HG03558 (cell line): Measurements from ENCODE around the gene GRPEL2.

Experiments
- ATAC-seq: cut with Tn5 transposase; IDR thresholded peaks from one replicate; pipeline ENCODE4 v1.9.1; 2021; ENCODE audit warnings: moderate number of reproducible peaks; ENCODE audit not compliant: unreplicated experiment; ENCODE audit errors: extremely low read depth

GRPEL2 gene

GRCh38 chr5:149374303-149374702, 29.0 kb downstream of the GRPEL2 start:
- no peak for ATAC-seq

- ATAC-seq: no peak
These were observed 29.5 kb downstream of the GRPEL2 start for GRCh38 chr5:149374801-149375200.

GRCh38 chr5:149375434-149375833, 30.1 kb downstream of the GRPEL2 start:
- no peak for ATAC-seq

- ATAC-seq: no peak
These were observed 30.8 kb downstream of the GRPEL2 start for GRCh38 chr5:149376104-149376503.

GRCh38 chr5:149376711-149377447, 31.6 kb downstream of the GRPEL2 start:
- ATAC-seq: no peak

GRCh38 chr5:149378241-149378820, 33.0 kb downstream of the GRPEL2 start:
- ATAC-seq: no peak

- ATAC-seq: no peak
These were observed 34.0 kb downstream of the GRPEL2 start, which contains the start of gene IL17B for GRCh38 chr5:149379177-149379761. IL17B (minus strand) TSS chr5:149379292; CDS start chr5:149379225, 67 bp downstream.

- ATAC-seq: no peak
These were observed 34.6 kb downstream of the GRPEL2 start for GRCh38 chr5:149379818-149380374.

GRCh38 chr5:149380466-149381121, 35.3 kb downstream of the GRPEL2 start:
- ATAC-seq: no peak

GRCh38 chr5:149381261-149381985, 36.1 kb downstream of the GRPEL2 start:
- no peak for ATAC-seq

- peak; percentile 84 for ATAC-seq
These were observed 36.7 kb downstream of the GRPEL2 start for GRCh38 chr5:149381986-149382338.

GRCh38 chr5:149382517-149383220, 37.4 kb downstream of the GRPEL2 start:
- no peak for ATAC-seq

GRCh38 chr5:149383399-149383798, 38.1 kb downstream of the GRPEL2 start:
- ATAC-seq: no peak

GRCh38 chr5:149386166-149386565, 40.9 kb downstream of the GRPEL2 start:
- ATAC-seq: no peak

GRCh38 chr5:149387081-149387631, 41.9 kb downstream of the GRPEL2 start:
- ATAC-seq: no peak

- no peak for ATAC-seq
These were observed 42.7 kb downstream of the GRPEL2 start for GRCh38 chr5:149387982-149388381.

- ATAC-seq: no peak
These were observed 43.3 kb downstream of the GRPEL2 start for GRCh38 chr5:149388498-149389190.

GRCh38 chr5:149389552-149390495, 44.5 kb downstream of the GRPEL2 start:
- ATAC-seq: no peak
